ENCODE measurements around the gene EXOC6. TPM values are rescaled to one million over a fixed set of nuclear protein-coding genes. Genes with fewer than 3 reads are reported as not detected.
"Not testable (repeated sequence)": the region's sequence is repeated elsewhere in the genome, so short reads cannot be mapped to it uniquely, and the experiment has no call there.

EXOC6 gene
- total RNA-seq, 1 donor from 2014 or later, result 9.0 TPM

- no peak overlapping the region for H3K27ac Mint-ChIP-seq
- H3K4me1 Mint-ChIP-seq (ENCODE audit: unreplicated experiment), result no peaks in the 10 kb centered on the region
- no peak overlapping the region for H3K4me3 Mint-ChIP-seq
- DNase-seq (ENCODE audit: extremely low spot score, unreplicated experiment), result no peak
- H3K36me3 Mint-ChIP-seq, result peaks cover 5% of the 10 kb centered on the region
- no peaks in the 10 kb centered on the region for H3K9me3 Mint-ChIP-seq
- TF ChIP-seq CTCF (conservative IDR thresholded peaks at IDR 0.05), result no peak
- no peaks in the 10 kb centered on the region for H3K27me3 Mint-ChIP-seq
Measured at GRCh38 chr10:92942226-92942625, 93.9 kb downstream of the EXOC6 start.

GRCh38 chr10:92946491-92946890 lies 98.2 kb downstream of the EXOC6 start:
- no peak for DNase-seq (ENCODE audit: extremely low spot score, unreplicated experiment)
- no peaks in the 10 kb centered on the region for H3K27me3 Mint-ChIP-seq
- TF ChIP-seq CTCF (conservative IDR thresholded peaks at IDR 0.05), result no peak
- no peak overlapping the region for H3K27ac Mint-ChIP-seq
- H3K9me3 Mint-ChIP-seq, result no peaks in the 10 kb centered on the region
- H3K4me1 Mint-ChIP-seq (ENCODE audit: unreplicated experiment), result no peaks in the 10 kb centered on the region
- H3K36me3 Mint-ChIP-seq, result peaks cover 5% of the 10 kb centered on the region
- no peak overlapping the region for H3K4me3 Mint-ChIP-seq

- not testable (repeated sequence) for H3K4me3 Mint-ChIP-seq, H3K36me3 Mint-ChIP-seq
Measured at GRCh38 chr10:92952573-92952972, 104.3 kb downstream of the EXOC6 start.

GRCh38 chr10:92957223-92958010 lies 109.1 kb downstream of the EXOC6 start:
- H3K27me3 Mint-ChIP-seq, result no peaks in the 10 kb centered on the region
- H3K4me3 Mint-ChIP-seq, result no peak overlapping the region
- H3K9me3 Mint-ChIP-seq, result no peaks in the 10 kb centered on the region
- H3K27ac Mint-ChIP-seq, result no peak overlapping the region
- TF ChIP-seq CTCF (conservative IDR thresholded peaks at IDR 0.05), result no peak
- no peaks in the 10 kb centered on the region for H3K4me1 Mint-ChIP-seq (ENCODE audit: unreplicated experiment)
- no peak for DNase-seq (ENCODE audit: extremely low spot score, unreplicated experiment)
- H3K36me3 Mint-ChIP-seq, result peaks cover 7% of the 10 kb centered on the region

More at GRCh38 chr10:92952573-92952972, 104.3 kb downstream of the EXOC6 start:
- H3K9me3 Mint-ChIP-seq; H3K27ac Mint-ChIP-seq; H3K27me3 Mint-ChIP-seq; H3K4me1 Mint-ChIP-seq (ENCODE audit: unreplicated experiment); DNase-seq (ENCODE audit: extremely low spot score, unreplicated experiment): not testable (repeated sequence)

GRCh38 chr10:92961638-92962037 lies 113.3 kb downstream of the EXOC6 start:
- Mint-ChIP-seq H3K4me1 (ENCODE audit: unreplicated experiment) (no peaks in the 10 kb centered on the region), H3K27me3 (no peaks in the 10 kb centered on the region), H3K4me3 (no peak overlapping the region), H3K27ac (no peak overlapping the region), H3K9me3 (no peaks in the 10 kb centered on the region), H3K36me3 (peaks cover 7% of the 10 kb centered on the region)
- no peak for TF ChIP-seq CTCF (conservative IDR thresholded peaks at IDR 0.05)
- DNase-seq (ENCODE audit: extremely low spot score, unreplicated experiment), result no peak

GRCh38 chr10:92965314-92965713 lies 117.0 kb downstream of the EXOC6 start:
- H3K4me3 Mint-ChIP-seq, result no peak overlapping the region
- TF ChIP-seq CTCF (conservative IDR thresholded peaks at IDR 0.05), result peak; percentile 88
- no peaks in the 10 kb centered on the region for H3K27me3 Mint-ChIP-seq
- no peaks in the 10 kb centered on the region for H3K36me3 Mint-ChIP-seq
- no peaks in the 10 kb centered on the region for H3K4me1 Mint-ChIP-seq (ENCODE audit: unreplicated experiment)
- H3K27ac Mint-ChIP-seq, result no peak overlapping the region
- no peak for DNase-seq (ENCODE audit: extremely low spot score, unreplicated experiment)
- H3K9me3 Mint-ChIP-seq, result no peaks in the 10 kb centered on the region
